ENCODE measurements around the gene PDIA5. TPM values are rescaled to one million over a fixed set of nuclear protein-coding genes. Genes with fewer than 3 reads are reported as not detected.

Gene PDIA5
- total and polyA plus RNA-seq, 3 donors from 2014 or later = 49.6 to 76.8 (median 76.0) TPM

- no peak for DNase-seq
- H3K4me1 ChIP-seq = peaks cover 9% of the 10 kb centered on the region
- peak overlapping the region in 1 of 2 donors; percentile 47 for H3K27ac ChIP-seq
- WGBS, 2 donors = 88 to 98% methylated on average over 5 to 7 of the region's 7 CpGs
- no peaks in the 10 kb centered on the region for H3K9me3 ChIP-seq
- no peak overlapping the region for H3K4me3 ChIP-seq
- intact Hi-C loops (cut with DNase I; ENCODE audit: low total_unique reads) = no loop called here
- no peaks in the 10 kb centered on the region for H3K36me3 ChIP-seq (ENCODE audit: low read depth, missing control alignments)
- TF ChIP-seq POLR2A (IDR thresholded peaks at IDR 0.05) = no peak
- TF ChIP-seq CTCF (IDR thresholded peaks at IDR 0.05) = no peak
- no peaks in the 10 kb centered on the region for H3K27me3 ChIP-seq
Observed at GRCh38 chr3:123154020-123154985, 87.5 kb downstream of the PDIA5 start.

GRCh38 chr3:123155471-123156011 lies 88.7 kb downstream of the PDIA5 start:
- no peak for DNase-seq
- intact Hi-C loops (cut with DNase I; ENCODE audit: low total_unique reads) = no loop called here
- Histone ChIP-seq H3K4me3 (no peak overlapping the region), H3K36me3 (ENCODE audit: low read depth, missing control alignments) (no peaks in the 10 kb centered on the region), H3K9me3 (no peaks in the 10 kb centered on the region), H3K27me3 (no peaks in the 10 kb centered on the region), H3K4me1 (peaks cover 9% of the 10 kb centered on the region), H3K27ac (no peak overlapping the region)
- TF ChIP-seq POLR2A (IDR thresholded peaks at IDR 0.05) (no peak), CTCF (IDR thresholded peaks at IDR 0.05) (no peak)
- 77 to 78% methylated on average over 8 to 9 of the region's 9 CpGs for WGBS, 2 donors

- Histone ChIP-seq H3K27ac (no peak overlapping the region), H3K27me3 (no peaks in the 10 kb centered on the region), H3K9me3 (no peaks in the 10 kb centered on the region), H3K4me3 (no peak overlapping the region), H3K4me1 (peaks cover 9% of the 10 kb centered on the region), H3K36me3 (ENCODE audit: low read depth, missing control alignments) (no peaks in the 10 kb centered on the region)
- 87 to 95% methylated on average over 7 to 15 of the region's 15 CpGs for WGBS, 2 donors
- TF ChIP-seq CTCF (IDR thresholded peaks at IDR 0.05) (no peak), POLR2A (IDR thresholded peaks at IDR 0.05) (no peak)
- intact Hi-C loops (cut with DNase I; ENCODE audit: low total_unique reads) = no loop called here
- DNase-seq = no peak
Observed at GRCh38 chr3:123156276-123156995, 89.6 kb downstream of the PDIA5 start.

GRCh38 chr3:123157209-123157597 lies 90.4 kb downstream of the PDIA5 start:
- Histone ChIP-seq H3K4me3 (no peak overlapping the region), H3K4me1 (peaks cover 9% of the 10 kb centered on the region), H3K27ac (no peak overlapping the region), H3K9me3 (no peaks in the 10 kb centered on the region), H3K36me3 (ENCODE audit: low read depth, missing control alignments) (no peaks in the 10 kb centered on the region), H3K27me3 (no peaks in the 10 kb centered on the region)
- intact Hi-C loops (cut with DNase I; ENCODE audit: low total_unique reads) = no loop called here
- TF ChIP-seq CTCF (IDR thresholded peaks at IDR 0.05) (no peak), POLR2A (IDR thresholded peaks at IDR 0.05) (no peak)
- WGBS, 2 donors = 94 to 100% methylated on average over 1 to 2 of the region's 2 CpGs
- DNase-seq = no peak

All from testis (tissue), 3 donors.